Stimulated activated CD4-positive, alpha-beta T cell treated with anti-CD3 and anti-CD28 coated beads, Interleukin-4, amount 100 ng/mL, for 4 hours (primary cell): ENCODE results near the gene RMND5B.
"Not testable (repeated sequence)": the region's sequence is repeated elsewhere in the genome, so short reads cannot be mapped to it uniquely, and the experiment has no call there.

Experiments
- DNase-seq, 2 experiments: peaks; one replicate each; pipeline ENCODE4 v3.0.0-alpha.2; 2020

RMND5B gene, protein sequence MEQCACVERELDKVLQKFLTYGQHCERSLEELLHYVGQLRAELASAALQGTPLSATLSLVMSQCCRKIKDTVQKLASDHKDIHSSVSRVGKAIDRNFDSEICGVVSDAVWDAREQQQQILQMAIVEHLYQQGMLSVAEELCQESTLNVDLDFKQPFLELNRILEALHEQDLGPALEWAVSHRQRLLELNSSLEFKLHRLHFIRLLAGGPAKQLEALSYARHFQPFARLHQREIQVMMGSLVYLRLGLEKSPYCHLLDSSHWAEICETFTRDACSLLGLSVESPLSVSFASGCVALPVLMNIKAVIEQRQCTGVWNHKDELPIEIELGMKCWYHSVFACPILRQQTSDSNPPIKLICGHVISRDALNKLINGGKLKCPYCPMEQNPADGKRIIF

GRCh38 chr5:178130576-178131445 lies at the start of gene RMND5B:
Gene RMND5B, plus strand, starts transcription at chr5:178131014. Its CDS starts 7,106 bp downstream, at chr5:178138120.
- peak; percentile 78 to 86 for DNase-seq

DNA sequence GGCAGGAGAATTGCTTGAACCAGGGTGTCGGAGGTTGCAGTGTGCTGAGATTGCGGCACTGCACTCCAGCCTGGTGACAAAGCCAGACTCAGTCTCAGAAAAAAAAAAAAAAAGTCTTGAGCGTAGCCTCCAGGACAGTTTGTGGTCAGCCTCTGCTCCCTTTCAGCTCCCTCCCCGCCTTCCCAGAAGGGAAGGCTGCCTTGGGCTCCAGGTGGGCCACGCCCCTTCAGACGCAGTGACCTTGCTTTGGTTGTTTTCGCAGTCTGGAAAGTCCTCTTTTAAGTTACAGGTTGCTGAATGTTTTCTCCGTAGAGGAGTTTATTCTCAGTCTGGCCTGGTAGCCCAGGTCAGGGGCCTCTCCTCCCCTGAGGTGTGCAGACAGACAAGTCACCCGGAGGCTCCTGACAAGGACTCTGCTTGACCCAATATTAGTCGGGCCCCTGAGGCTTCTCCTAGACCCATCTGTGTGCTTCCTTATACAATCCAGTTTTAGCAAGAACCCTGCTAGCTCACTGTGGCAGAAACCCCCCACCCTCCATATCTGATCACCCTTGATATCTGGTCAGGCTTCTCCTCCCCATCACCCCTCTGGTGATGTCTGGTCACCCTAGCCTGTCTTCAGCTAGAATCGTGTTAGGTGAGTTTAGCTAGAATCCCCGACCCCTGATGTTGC lies 49.1 kb upstream of the RMND5B start:
- no peak for DNase-seq

DNA sequence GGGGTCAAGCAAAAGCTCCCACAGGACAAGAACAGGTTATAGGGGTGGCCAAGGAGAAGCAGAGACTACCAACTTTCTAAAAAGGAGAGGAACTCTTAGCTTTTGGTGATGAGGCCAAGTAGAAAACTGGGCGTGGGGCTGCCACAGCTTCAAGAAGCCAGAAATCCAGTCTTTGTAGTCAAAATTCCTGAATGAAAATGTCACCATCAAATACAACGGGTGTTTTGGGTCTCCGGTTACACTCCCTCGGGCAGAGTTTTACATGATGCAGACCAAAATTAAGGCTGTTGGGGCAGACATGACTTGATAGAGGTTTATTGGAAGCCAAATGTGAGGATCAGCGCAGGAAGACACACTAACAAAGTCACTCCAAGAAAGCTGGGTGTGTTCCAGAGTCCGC lies 46.9 kb upstream of the RMND5B start:
- no peak for DNase-seq

DNA sequence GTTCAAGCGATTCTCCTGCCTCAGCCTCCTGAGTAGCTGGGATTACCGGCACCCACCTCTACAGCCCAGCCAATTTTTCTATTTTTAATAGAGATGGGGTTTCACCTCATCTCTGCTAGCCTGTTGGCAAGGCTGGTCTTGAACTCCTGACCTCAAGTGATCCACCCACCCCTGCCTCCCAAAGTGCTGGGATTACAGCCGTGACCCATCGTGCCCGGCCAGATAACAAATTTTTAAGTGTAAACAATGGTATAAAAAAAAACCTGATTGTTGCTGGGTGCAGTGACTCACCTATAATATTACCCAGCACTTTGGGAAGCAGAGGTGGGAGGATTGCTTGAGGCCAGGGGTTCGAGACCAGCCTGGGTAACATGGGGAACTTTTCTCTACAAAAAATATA lies 45.5 kb upstream of the RMND5B start:
- DNase-seq = no peak

- DNase-seq = no peak
These were observed 44.5 kb upstream of the RMND5B start for GRCh38 chr5:178086266-178086665.

GRCh38 chr5:178087199-178087598 lies 43.6 kb upstream of the RMND5B start:
- DNase-seq = not testable (repeated sequence)

DNA sequence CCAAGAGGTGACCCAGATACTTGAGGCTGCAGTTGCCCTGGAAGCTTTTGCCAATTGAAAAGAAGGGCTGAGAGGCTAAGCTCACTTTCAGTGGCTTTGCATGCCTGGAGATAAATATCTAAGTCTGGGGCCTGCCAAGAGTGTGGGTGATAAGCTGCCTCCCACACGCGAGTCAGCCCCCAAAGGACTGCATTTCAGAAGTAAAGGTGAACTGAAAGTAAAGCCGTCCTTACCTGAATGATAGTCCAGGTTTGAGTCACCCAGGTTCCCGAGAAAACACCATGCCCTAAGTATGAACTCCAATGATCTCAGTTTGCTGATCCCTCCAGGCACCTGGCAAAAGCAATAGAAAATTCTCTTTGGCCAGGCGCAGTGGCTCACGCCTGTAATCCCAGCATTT lies 40.0 kb upstream of the RMND5B start:
- no peak for DNase-seq

- no peak for DNase-seq
These were observed 37.7 kb upstream of the RMND5B start for GRCh38 chr5:178093134-178093533.

- no peak for DNase-seq
These were observed 36.5 kb upstream of the RMND5B start for GRCh38 chr5:178094345-178094744.

DNA sequence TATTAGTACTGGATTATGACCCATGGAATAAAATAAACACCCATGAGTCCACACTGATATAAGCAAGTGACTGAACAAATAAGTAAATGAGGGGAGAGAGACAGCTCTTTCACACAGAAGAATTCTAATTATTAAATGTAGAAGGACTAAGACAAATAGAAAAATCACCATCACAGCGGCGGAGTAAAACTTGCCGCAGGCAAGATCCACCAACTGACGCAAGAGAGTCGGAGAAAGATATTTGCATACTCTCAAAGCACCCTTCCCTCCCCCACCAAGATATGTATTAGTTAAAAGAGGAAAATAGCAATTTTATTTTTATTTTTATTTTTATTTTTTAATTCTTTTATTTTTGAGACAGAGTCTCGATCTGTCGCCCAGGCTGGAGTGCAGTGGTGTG lies 32.1 kb upstream of the RMND5B start:
- DNase-seq = no peak

- no peak for DNase-seq
These were observed 27.2 kb upstream of the RMND5B start for GRCh38 chr5:178103612-178104011.

DNA sequence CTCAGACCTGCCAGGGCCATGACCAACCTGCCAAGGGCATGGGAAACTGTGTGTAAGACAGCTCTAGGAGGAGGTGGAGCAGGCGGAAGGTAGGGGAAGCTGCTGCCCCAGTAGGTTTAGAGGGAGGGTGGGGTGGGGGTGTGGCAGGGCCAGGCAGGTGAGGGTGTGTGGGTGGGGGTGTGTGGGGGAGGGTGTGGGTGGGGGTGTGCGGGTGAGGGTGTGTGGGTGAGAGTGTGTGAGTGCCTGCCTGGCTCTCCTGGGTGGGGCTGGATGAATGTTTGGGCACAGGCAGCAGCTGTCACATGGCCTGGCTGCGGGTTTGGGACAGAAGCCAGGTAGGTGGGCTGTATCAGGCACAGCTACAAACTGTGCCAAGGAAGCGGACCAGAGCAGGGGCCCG lies 26.3 kb upstream of the RMND5B start:
- DNase-seq = no peak

- no peak for DNase-seq
These were observed 24.7 kb upstream of the RMND5B start for GRCh38 chr5:178106086-178106485.

DNA sequence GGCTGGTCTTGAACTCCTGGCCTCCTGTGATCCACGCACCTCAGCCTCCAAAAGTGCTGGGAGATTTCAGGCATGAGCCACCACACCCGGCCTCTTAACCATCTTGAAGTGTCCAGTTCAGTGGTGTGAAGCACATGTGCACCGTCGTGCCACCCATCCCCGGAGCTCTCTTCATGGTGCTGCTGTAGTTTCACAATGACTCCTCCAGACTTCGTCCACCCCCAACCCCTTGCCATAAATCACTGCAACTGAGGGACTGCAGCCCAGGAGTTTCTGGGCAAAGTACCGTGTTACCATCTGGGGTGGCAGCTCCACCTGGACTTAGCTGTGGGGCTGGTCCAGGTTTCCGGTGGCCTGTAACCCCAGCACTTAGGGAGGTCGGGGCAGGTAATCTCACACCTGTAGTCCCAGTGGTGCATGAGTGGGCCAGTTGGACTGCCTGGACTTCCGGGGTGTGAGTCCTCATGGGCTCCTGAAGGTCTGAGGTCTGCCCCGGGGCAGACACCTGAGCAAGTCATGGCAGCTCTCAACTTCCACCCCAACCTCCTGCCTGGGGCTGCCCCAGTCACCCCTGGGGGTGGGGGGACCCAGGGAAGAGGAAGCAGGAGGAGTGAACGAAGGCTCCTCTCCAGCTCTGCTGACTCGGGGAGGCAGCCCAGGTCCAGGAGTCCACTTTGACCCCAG lies 24.1 kb upstream of the RMND5B start:
- DNase-seq = no peak

DNA sequence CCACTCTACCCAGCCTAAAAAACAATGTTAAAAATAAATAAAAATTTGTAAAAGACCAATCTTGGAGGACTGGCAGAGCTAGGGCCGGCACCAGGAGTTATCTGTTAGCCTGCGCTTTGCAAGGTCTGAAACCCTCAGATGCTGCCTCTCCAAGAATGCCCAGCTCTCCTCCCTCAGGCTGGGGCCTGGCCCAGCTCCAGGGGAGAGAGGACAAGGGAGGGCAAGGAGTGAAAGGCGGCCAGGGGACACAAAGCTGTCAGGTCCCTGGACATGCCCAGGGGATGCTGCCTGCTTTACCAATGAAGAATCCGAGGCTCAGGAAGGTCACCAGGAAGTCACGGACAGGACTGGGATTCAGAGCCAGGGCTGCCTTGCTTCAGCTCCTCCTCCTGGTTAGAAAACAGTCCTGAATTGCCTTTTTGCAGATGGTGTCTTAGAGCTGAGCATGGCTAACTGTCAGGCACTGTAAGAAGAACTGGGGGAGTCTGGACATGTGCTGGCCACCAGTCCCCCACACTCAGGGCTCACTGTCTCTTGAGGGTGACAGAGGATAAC lies 23.0 kb upstream of the RMND5B start:
- no peak for DNase-seq

- DNase-seq = no peak
These were observed 22.4 kb upstream of the RMND5B start for GRCh38 chr5:178108446-178108845.

DNA sequence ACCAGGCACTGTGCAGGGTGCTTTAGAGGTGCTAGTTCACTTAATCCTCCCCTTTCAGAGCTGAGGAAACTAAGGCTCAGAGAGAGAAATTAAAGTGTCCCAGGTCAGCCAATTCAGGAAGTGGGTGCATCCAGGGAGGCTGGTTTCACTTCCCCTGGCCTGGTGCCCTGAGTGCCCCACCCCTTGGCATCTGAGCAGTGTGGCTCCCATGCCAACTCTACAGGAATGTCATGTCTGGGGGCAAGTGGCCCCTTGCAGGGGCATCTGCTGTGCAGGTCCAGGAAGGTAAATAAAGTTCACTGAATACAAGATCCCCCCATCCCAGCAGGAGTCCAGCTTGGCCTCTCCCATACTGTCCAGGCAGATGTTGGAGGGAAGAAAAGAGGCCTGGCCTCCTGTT lies 21.8 kb upstream of the RMND5B start:
- no peak for DNase-seq

GRCh38 chr5:178110511-178110910 lies 20.3 kb upstream of the RMND5B start:
- no peak for DNase-seq

- no peak for DNase-seq
These were observed 18.9 kb upstream of the RMND5B start for GRCh38 chr5:178111925-178112324.

DNA sequence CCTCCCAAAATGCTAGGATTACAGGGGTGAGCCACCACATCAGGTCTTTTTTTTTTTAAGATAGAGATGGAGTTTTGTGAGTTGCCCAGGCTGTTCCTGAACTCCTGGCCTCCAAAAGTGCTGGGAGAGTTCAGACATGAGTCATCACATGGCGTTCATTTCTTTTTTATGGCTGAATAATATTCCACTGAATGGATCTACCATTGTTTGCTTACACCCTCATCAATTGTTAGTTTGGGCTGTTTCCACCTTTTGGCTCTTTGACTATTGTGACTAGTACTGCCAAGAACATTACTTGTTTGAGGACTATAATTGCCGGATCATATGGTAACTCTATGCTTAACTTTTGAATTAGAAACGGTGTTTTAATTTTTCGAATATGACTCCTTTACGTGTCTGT lies 18.3 kb upstream of the RMND5B start:
- DNase-seq = no peak

DNA sequence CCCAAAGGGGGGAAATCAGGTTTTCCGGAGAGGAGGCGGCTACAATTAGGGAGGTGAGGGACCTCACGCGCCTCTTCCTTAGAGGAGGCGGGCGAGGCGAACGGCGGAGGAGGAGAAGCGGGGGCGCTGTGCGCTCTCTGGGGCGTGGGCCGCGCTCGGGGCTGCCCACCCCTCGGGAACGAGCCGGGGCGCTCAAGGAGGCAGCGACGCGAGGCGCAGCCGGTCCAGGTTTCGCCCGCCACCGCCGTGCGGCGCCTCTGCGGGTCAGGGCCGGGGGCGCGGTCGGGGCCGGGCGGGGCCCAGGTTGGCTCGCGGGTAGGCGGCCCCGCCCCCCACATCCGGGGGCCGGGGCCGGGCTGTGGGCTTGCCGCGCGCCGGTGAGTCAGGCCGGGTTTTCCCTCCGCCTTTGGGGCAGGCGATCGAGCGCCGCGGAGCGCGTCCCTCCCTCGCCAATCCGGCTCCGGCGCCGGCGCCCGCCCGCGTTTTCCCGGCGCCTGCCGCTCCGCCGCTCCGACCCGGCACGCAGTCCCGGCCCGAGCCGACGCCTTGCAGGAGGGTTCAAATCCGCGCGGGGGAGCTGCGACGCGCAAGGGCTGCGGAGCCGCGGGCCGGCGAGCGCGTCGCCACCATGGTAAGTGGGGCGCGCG lies 17.6 kb upstream of the RMND5B start, which contains the start of gene N4BP3:
Gene N4BP3 (plus strand): TSS at position 392 of the 647 bp plus-strand sequence. CDS start 6,052 bp downstream, outside the sequence.
- DNase-seq = peak; percentile 86

DNA sequence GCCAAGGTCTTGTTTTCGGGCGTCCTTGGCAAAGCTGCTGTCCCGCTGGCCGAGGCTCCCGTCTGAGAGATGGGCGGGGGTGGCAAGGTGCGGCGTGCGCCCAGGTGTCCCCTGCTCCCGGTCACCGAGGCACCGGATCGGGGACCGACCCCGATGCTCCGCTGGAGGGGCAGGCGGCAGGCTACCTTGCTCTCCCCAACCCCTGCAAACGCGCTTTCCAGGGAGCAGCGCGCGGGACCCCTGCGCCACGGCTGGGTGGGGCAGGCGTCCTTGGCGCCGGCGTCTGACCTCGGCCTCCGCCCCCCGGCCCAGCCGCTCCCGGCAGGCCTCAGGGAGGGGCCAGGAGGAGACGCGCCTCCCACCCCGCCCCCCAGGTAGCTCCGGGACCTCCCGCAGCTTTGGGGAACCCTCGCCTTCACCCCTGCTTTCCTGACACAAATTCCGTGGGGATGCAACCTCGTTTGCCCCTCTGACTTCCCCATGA lies 16.9 kb upstream of the RMND5B start:
- DNase-seq = peak in 1 of 2 experiments; percentile 28
